GM19372 (cell line): ENCODE measurements around the gene PCNX2.
A peak's percentile ranks its signal among the peaks of the same experiment; 100 is the strongest.

Experiments
- ATAC-seq: cut with Tn5 transposase; IDR thresholded peaks from one replicate; pipeline ENCODE4 v1.9.1; 2021; ENCODE audit warnings: mild to moderate bottlenecking, low read depth, moderate library complexity; ENCODE audit not compliant: unreplicated experiment

The PCNX2 gene

GRCh38 chr1:233316473-233316872 lies 20.9 kb upstream of the PCNX2 start:
- ATAC-seq = no peak

DNA sequence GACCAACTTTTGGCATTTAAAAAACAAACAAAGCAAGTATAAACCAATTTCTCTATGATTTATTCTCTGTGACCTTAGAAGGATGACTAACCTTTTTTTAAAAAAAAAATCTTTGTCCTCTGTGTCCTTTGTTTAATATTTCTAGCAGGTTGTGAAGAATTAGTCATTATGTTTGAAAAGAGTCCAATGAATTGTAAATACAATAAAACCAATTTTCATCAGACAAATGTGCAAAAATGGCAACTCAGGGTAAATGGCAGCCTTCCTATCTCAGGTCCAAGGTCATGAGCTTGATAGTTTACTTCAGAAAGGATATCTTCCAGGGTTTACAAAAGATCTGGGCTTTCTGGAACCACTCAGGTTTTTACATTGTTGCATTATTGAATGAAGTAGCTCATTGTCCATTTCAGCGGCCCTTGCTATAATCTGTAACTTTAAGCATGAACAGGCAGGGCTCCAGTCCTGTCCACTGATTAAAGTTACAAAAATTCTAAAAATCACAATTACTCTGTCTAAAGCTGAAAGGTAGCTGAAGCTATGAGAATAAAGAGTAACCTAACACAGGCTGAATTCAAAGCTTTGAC lies 20.3 kb upstream of the PCNX2 start:
- ATAC-seq = no peak

DNA sequence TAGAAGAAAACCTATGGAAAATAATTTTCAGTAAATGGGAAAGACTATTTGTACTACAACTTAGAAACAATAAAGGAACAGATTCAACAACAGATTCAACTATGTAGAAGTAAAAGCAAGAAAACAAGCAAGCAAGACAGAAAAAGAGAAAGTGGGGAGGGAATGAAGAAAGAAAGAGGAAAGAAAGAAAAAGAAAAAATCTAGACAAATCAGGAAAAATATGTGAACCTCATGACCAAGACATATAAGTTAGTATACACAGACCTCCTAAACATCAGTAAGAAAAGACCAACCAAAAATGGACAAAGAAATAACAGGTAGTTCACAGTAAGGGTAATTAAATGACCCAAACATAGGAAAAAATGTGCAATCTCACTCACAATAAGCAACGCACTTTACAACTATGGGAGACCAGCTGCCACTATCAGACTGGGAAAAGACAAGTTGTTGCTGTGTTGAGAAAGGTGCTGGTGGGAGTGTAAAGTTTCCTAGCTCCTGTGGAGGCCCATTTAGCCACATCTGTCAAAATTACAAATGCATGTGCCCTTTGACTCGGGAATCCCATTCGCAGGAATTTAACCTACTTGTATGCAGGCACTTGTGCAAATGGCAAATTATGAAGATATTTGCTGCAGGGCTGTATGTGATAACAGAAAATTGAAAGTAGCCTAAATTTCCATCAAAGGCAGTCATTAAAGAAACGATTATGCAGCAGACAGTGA lies 18.1 kb upstream of the PCNX2 start:
- no peak for ATAC-seq

DNA sequence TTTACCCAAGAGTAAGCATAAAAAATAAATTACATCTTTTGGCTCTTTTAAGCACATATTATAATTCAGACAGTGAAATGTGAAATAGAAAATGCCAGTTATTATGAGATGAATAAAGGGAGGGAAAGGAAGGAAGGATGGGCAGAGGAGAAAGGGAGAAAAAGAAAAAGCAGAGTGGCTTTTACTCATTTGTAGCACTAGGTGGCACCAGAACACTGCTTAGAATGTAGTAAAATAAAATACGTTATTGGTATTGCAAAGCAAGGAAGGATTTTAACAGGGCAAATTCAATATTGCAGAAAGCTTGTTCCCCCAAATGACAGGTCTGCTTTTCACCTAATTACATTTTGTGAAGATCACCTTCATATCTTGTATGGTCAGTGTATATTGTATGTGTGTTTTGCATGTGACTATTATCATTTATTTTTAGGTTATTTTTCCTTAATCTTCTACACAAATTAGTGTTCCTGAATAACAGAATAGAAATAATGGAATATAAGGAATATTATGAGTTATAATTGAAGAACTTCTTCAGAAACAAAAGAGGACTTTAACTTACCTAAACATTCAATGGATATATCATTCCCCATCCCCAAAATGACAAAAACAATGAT lies 9.1 kb upstream of the PCNX2 start:
- no peak for ATAC-seq

DNA sequence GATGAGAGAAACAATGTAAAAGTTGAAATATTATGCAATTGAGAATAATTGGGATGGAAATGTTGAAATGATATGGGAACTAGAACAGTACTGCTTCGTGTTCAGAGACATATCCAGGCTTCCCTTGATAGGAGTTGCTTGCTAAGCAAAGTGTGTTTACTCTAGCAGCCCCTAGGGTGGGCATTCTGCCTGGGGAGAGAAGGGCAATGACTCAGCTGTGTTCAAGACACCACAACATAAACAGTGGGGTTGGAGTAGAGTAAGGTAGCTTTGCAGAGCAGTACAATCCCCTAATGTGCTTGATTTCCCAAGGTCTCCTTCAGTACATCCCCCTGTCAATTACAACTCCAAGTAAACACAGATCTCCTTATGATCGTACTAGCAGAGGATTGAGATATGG lies 4.8 kb upstream of the PCNX2 start:
- ATAC-seq = no peak

GRCh38 chr1:233299450-233299849 lies 3.9 kb upstream of the PCNX2 start:
- ATAC-seq = no peak

DNA sequence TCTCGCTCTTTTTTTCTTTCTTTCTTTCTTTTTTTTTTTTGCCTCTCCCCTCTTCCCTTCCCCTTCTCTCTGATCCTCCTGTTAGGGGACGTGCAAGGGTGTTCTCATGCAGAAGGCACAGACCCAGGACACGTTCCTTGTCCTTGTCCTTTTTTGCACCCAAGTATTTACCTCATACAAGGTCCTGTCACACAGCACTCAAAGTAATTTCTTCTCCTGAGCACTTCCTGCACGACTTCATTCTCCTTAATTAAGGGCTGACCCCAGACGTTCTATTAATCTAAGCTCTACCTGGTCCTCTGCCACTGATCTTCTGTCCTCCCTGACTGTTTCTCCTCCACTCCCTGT lies 424 bp upstream of the PCNX2 start:
- ATAC-seq = no peak

GRCh38 chr1:233294913-233295236 lies 650 bp downstream of the PCNX2 start:
- ATAC-seq = peak; percentile 28

DNA sequence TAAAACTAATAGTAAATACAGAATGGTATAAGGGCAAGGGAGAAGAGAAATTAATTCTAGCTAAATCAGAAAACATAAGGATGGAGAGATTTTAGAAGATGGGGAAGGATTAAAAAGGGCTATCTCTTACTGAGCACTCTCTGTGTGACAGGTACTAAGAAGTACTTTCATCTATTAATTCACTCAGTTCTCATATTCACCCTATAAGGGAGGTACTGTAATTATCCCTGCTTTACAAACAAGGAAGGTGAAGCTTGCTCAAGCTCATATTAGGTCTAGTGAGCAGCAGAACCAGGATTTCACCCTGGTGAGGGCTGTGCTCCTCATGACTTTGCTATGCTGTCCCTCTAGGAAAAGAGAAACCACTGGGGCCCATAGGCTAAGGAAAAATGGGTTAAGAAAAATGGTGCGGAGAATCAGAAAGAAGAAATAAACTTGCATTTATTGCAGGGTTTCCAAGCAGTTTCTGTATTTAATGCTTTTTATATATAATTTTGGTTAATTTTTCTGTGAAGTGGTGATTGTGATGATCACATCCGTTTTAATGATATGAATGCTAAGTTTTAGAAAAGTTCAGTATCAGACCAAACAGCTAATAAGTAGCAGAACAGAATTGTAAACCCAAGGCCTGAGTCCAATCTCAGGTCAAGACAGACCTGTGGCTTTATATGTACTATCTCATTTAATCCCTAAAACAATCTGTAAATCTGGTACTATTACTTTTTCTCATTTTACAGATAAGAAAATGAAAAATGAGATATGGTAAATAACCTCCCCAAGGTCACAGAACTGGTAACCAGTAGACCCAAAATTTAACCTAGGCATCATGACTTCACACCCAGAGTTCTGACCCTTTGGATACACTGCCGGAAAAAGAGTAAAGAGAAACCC lies 1.7 kb downstream of the PCNX2 start:
- no peak for ATAC-seq

DNA sequence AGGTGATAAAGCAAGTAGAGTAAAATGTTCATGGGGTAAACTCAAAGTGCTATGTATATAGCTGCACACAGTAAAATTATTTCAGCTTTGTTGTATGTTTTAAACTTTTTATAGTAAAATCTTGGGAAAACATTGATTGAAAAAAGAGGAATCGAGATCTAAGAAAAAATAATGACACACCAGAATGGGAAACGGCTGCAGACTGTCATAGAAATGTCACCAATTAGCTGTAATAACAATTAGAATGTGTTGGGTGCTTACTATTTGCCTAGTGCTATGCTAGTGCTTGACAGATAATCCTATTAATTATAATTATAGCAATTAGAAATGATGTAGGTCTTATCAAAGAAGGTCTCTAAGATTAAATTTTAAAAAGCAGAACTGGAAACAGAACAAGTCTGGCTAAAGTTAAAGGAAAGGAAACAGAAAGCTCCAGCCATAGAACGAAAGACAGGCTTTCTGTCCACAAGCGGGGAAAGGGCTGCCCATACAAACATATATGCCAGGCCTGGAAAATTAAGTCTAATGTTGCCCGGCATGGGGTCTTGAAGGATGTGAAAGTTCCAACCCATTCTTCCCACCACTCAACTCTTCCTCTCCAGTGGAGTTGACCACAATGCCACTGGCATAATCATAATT lies 5.0 kb downstream of the PCNX2 start:
- ATAC-seq = no peak

DNA sequence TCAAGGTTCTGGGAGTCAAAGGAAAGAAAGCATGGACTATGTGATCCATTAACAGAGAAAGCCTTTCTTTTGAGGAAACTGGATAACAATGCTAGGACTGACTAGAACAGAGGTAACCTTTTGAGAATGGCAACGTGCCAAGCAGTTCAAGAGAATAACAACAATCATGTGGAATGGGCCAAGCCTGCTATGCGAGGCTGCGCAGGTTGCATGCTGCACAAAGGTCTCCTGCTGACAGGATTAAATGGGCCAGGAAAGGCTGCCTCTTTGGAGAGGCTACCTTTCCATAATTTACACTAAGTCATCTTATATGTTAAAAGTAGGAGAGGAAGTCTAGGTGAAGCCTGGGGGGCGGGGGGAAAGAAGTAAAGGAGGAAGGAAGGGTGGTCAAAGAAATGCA lies 5.8 kb downstream of the PCNX2 start:
- ATAC-seq = no peak

GRCh38 chr1:233282582-233282886 lies 13.0 kb downstream of the PCNX2 start:
- ATAC-seq = no peak

- ATAC-seq = peak; percentile 85
Measured at GRCh38 chr1:233281711-233282581, 13.6 kb downstream of the PCNX2 start.

- ATAC-seq = no peak
Measured at GRCh38 chr1:233279971-233280370, 15.6 kb downstream of the PCNX2 start.

DNA sequence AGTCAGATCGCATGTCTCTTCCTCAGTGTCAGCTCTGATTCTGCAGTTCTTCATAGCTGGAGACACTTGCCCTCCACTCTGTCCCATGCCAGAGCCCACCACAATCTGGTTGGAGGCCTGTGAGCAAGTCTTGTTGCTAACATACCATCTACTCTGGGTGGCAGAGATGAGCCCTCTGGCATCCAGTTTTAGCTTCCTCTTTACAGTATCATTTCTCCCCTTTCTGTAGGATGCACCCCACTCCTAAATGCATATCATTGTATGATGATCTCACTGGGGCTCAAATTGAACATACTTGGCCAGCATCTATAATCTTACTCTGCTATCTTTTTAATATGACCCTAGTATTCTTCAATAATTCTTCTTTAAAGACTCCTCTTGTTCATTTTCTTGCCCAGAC lies 16.9 kb downstream of the PCNX2 start:
- no peak for ATAC-seq

DNA sequence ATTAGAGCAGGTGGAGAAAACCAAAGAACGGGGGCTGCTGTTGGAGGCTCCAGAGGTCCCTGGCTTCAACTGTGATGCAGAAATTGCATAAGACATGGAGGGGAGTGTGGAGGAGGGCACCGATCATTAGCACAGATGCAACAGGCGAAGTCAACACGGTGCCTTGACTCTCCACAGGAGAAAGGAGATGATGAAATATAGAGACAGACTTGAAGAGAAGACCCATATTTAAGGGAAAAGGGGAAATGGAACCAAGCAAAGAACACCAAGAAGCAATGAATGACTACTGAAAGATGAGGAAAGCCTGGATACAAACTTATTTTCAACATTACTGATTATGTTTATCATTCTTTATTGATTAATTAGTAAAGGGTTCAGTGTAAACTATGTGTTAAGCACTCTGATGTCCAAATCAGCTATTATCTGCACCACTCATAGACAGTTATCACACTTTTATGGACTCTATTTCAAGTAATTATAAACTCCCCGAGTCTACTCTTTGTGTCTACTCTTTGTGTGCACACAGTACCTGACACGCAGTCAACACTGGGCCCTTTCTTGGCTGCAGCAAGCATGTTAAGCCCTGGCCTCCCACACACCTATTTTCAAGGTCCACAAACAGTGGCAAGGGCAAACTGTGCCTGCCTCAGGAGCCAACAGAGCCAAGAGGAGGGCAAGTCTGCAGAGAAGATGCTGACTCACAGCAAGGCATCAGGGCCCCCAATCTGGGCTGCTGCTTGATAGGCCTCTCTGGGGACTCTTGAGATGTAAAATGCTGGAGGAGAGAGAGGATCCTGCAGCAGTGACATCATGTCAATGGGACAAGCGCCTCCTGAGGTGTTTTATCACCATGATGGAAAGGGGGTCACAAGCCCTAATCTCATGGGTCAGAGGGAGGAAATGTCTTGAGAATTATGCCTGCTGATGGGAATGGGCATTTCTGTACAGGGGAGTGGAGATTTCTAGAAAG lies 17.6 kb downstream of the PCNX2 start:
- ATAC-seq = no peak

DNA sequence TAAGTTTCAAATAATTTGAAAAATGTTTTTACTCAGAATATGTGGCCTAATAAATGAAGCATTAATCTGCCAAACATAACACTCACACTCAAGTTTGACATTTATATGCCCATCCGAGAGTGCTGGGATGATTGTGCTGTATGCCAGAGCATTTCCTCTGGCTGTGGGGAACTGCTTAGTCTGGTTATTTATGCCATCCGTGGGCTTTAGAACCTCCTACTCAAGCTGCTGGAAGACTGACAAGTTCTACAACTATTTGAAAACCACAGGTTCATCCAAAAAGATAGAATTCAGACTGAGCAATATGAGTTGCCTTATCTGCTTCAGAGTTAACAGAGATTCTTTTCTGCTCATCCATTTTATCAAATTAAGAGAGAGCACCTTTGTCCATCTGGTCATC lies 25.9 kb downstream of the PCNX2 start:
- no peak for ATAC-seq

DNA sequence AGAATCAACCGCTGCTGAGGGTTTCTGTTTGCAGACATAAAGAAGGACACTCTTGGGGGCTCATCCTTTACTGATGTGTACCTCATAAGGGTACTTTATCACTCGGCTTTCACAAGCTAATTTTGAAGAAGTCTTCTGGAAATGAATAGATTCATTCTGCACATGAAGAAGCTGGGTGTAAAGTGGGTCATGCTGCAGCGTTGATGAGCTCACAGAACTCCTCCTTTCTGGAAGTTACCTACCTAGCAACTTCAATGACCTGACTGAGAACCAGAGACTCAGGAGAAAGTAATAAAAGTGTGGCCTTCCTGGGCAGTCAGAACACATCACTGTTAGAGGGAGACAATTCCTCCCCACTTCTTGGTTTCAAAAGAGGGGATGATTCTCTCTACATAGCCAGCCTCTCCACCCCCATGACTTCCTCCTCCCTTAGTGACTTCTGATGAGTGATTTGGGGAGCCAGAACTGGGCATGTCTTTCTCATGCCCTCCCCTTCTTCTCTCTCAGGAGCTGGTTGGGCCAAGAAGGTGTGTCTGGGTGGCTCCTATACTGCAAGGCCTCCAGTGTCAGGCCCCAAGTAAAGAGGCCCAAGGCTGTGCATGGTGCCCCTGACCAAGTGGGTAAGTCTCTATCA lies 27.0 kb downstream of the PCNX2 start:
- no peak for ATAC-seq

- peak; percentile 4 for ATAC-seq
Measured at GRCh38 chr1:233261695-233262094, 33.8 kb downstream of the PCNX2 start.
